SU-DHL-6 (cell line): ENCODE results near the gene THSD1.

Experiments
- CTCF ChIP-seq: fragments of 200-600 bp; sonication (generic); IDR thresholded peaks from one replicate; pipeline ENCODE4 v1.5.1; 2017; ENCODE audit warnings: antibody characterized with exemption, mild to moderate bottlenecking, low read length, moderate library complexity; ENCODE audit not compliant: insufficient read depth, poor library complexity, severe bottlenecking
- EZH2phosphoT487 ChIP-seq: fragments of 200-600 bp; sonication (generic), shearing (Covaris generic); conservative IDR thresholded peaks from 2 replicates; pipeline ENCODE4 v1.6.1; 2018; ENCODE audit warnings: mild to moderate bottlenecking, antibody characterized with exemption, low read length, moderate library complexity, mixed read lengths

- TF ChIP-seq CTCF (no peak), EZH2phosphoT487 (no peak)
Measured at GRCh38 chr13:52366291-52366690, 39.7 kb downstream of the THSD1 start.
